Body of pancreas (tissue), 4 donors: ENCODE data around the gene MAGOH.

Experiments
- CTCF ChIP-seq, 7 experiments: fragments of 450-650 bp in 4 of 7; fragments of 200-600 bp in 3 of 7; sonication (generic) in 3 of 7; IDR thresholded peaks; one replicate each; pipeline ENCODE4 v1.5.1; 2016 to 2019; ENCODE audit warnings: antibody characterized with exemption in 7 of 7
- POLR2A ChIP-seq, 3 donors: fragments of 450-650 bp; IDR thresholded peaks; one replicate each; pipeline ENCODE4 v1.6.1; 2016; ENCODE audit warnings: antibody characterized with exemption in 3 of 3, mild to moderate bottlenecking in 2 of 3

GRCh38 chr1:53183095-53183990 lies 55.0 kb downstream of the MAGOH start:
- TF ChIP-seq CTCF (IDR thresholded peaks at IDR 0.05) (no peak), POLR2A (IDR thresholded peaks at IDR 0.05) (no peak)
